ENCODE data around the gene TLE1.
A peak's percentile ranks its signal among the peaks of the same experiment; 100 is the strongest.

TLE1 gene

DNA sequence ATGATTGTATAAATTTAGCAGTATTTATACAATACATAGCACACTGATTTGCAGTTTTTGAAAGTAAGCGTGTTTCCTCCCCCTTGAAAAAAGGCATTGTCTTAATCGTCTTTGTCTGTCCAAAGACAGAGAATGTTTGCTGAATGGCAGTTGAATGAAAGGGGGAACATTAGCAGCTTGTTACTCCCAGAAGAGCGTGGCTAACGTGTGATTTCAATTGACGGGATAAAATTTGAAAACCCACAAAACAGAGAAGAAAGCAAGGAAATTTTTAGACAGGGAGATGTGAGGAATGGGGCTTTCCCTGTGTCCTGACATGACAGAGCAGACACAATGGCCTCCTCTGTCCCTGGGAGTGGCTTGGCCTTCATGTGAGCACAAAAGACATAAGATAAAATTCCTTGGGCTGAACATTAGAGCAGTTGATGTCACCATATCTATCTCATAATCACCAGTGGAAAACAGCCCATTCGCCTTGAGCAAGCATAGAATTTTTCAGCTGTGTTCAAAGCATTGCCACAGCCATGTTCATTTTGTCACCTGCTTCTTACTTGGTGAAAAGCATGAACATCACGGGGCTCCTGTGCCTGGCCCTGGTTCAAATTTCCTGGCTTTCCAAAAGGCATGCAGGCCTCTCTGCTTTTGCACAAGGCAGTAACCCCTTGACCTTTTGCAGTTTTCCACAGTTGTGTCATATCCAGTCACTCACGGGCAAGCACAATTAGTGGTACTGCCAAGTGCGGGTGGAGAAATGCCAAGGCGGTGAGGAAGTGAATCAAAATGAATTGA, 126.9 kb downstream of the TLE1 start:
- H3K27me3 ChIP-seq (ENCODE audit: insufficient read depth, low read length), result no peaks in the 10 kb centered on the region
- H2AFZ ChIP-seq (ENCODE audit: low read length, unreplicated experiment), result peak overlapping the region; percentile 47
- peak overlapping the region; percentile 30; the same call in 1 of the 2 replicates for H3K27ac ChIP-seq (ENCODE audit: low read depth, low read length)
- no peaks in the 10 kb centered on the region for H3K79me2 ChIP-seq (ENCODE audit: control insufficient read depth, insufficient read depth, low read length, unreplicated experiment)
- no peaks in the 10 kb centered on the region for H3K36me3 ChIP-seq (ENCODE audit: insufficient read depth, low read length)
- no peak overlapping the region for H3K4me3 ChIP-seq (ENCODE audit: low read depth, low read length)
- peaks cover 48% of the 10 kb centered on the region for H3K4me1 ChIP-seq (ENCODE audit: control insufficient read depth, insufficient read depth, low read length, unreplicated experiment)

DNA sequence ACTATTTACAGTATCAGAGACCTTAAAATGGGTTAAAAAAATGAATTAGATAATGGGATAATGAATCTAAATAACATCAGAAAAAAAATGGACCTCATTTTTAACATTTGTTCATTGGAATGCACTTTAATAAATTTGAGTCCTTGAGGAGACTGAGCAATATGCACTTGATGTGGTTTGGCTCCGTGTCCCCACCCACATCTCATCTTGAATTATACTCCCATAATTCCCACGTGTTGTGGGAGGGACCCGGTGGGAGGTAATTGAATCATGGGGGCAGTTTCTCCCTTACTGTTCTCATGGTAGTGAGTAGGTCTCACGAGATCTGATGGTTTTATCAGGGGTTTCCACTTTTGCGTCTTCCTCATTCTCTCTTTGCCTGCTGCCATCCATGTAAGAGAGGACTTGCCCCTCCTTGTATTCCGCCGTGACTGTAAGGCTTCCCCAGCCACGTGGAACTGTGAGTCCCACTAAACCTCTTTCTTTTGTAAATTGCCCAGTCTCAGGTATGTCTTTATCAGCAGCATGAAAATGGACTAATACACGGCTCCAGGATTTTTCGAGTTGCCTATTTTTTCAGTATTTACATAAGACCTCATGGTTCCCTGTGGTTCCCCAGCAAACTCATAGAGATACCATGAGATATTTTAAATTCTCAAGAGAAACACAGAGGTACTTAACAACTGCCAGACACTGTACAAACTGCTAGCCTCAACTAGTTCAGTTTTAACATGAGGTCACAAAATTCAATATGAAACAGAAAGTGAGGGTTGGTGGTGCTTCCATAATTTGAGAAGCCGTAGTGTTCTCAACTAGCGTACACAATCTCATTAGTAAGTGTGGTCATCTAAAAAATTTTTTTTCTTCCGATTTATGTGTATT, 128.3 kb downstream of the TLE1 start:
- peaks cover 53% of the 10 kb centered on the region for H3K4me1 ChIP-seq (ENCODE audit: control insufficient read depth, insufficient read depth, low read length, unreplicated experiment)
- no peak overlapping the region for H3K4me3 ChIP-seq (ENCODE audit: low read depth, low read length)
- no peaks in the 10 kb centered on the region for H3K79me2 ChIP-seq (ENCODE audit: control insufficient read depth, insufficient read depth, low read length, unreplicated experiment)
- H3K36me3 ChIP-seq (ENCODE audit: insufficient read depth, low read length), result no peaks in the 10 kb centered on the region
- H3K27ac ChIP-seq (ENCODE audit: low read depth, low read length), result no peak overlapping the region
- no peak overlapping the region for H2AFZ ChIP-seq (ENCODE audit: low read length, unreplicated experiment)
- no peaks in the 10 kb centered on the region for H3K27me3 ChIP-seq (ENCODE audit: insufficient read depth, low read length)

DNA sequence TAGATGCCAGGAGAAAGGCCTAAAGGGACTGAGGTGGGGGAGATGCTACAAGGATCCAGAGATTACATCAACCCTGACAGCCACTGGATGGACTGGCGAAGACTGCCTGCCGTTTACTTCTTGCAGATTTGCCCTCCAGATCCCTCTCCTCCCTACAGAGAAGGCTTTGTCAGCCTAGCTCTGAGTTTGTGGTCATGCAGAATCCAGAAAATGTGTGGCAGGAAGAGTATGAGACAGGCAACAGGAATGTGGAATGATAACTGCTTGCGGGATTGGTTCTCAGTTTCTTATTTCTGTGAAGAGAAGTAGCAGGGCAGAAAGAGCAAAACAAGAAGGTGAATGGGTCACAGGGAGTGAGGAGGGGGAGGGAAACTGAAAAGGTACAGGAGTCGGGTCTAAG, 129.6 kb downstream of the TLE1 start:
- Histone ChIP-seq H3K36me3 (ENCODE audit: insufficient read depth, low read length) (no peaks in the 10 kb centered on the region), H3K27ac (ENCODE audit: low read depth, low read length) (peak overlapping the region; percentile 67), H3K79me2 (ENCODE audit: control insufficient read depth, insufficient read depth, low read length, unreplicated experiment) (no peaks in the 10 kb centered on the region), H3K4me3 (ENCODE audit: low read depth, low read length) (no peak overlapping the region; the same call in 1 of the 2 replicates), H2AFZ (ENCODE audit: low read length, unreplicated experiment) (peak overlapping the region; percentile 76), H3K27me3 (ENCODE audit: insufficient read depth, low read length) (no peaks in the 10 kb centered on the region), H3K4me1 (ENCODE audit: control insufficient read depth, insufficient read depth, low read length, unreplicated experiment) (peaks cover 53% of the 10 kb centered on the region)

DNA sequence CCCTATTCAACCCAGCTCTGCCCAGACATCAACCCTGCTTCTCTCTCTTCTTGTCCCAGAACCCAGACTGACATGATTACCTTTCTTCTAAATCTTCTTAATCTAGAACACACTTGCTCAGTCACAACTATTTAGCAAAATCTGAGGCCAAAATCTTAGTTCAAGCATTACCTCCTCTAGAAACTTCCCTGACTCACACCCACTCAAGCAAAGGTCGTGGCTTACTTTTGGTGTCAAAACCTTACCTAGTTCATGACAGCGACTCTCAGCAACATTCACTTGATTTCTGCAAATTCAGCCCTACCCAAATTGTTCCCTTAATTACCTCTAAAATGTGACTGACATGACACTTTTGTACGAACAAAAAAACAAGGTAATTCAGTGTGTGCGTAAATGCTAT, 130.2 kb downstream of the TLE1 start:
- Histone ChIP-seq H3K36me3 (ENCODE audit: insufficient read depth, low read length) (no peaks in the 10 kb centered on the region), H3K79me2 (ENCODE audit: control insufficient read depth, insufficient read depth, low read length, unreplicated experiment) (no peaks in the 10 kb centered on the region), H2AFZ (ENCODE audit: low read length, unreplicated experiment) (no peak overlapping the region), H3K4me3 (ENCODE audit: low read depth, low read length) (no peak overlapping the region; the same call in 1 of the 2 replicates), H3K4me1 (ENCODE audit: control insufficient read depth, insufficient read depth, low read length, unreplicated experiment) (peaks cover 53% of the 10 kb centered on the region), H3K27ac (ENCODE audit: low read depth, low read length) (peak overlapping the region; percentile 67), H3K27me3 (ENCODE audit: insufficient read depth, low read length) (no peaks in the 10 kb centered on the region)

DNA sequence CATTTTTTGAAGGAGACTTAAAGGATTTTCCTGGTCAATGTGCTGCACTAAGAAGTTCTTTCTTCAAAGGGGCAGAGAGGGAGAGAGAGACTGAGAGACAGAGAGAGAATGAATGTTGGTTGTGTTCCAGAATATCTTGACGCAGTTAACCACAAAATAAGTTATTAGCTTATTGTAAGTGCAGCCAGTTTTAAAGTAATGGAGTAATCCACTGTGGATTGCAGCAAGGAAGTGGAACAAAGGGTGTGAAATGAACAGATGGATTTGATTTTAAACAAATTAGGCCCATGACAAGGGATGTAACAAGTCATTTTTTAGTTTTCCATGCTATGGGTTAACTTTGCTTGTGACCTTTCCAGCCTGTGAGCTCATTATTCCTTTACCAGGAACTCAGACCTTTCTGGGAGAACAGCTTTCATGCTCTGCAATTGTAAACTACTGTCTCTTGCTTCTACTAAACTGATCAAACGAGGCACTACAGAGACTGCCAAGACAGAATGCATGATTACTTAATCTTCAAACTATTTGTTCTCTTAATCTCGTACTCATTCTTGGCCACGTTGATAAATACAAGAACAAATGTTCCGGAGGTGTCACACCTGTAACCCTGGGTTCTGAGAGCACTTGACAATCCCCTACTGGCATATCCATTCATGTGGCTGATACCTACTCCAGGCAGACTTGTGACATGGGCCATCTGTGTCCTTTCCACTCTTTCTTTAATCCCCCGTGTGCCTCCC, 131.1 kb downstream of the TLE1 start:
- H3K27me3 ChIP-seq (ENCODE audit: insufficient read depth, low read length), result no peaks in the 10 kb centered on the region
- H2AFZ ChIP-seq (ENCODE audit: low read length, unreplicated experiment), result no peak overlapping the region
- H3K4me1 ChIP-seq (ENCODE audit: control insufficient read depth, insufficient read depth, low read length, unreplicated experiment), result peaks cover 51% of the 10 kb centered on the region
- no peak overlapping the region for H3K4me3 ChIP-seq (ENCODE audit: low read depth, low read length)
- no peaks in the 10 kb centered on the region for H3K79me2 ChIP-seq (ENCODE audit: control insufficient read depth, insufficient read depth, low read length, unreplicated experiment)
- peak overlapping the region; percentile 67 for H3K27ac ChIP-seq (ENCODE audit: low read depth, low read length)
- no peaks in the 10 kb centered on the region for H3K36me3 ChIP-seq (ENCODE audit: insufficient read depth, low read length)

DNA sequence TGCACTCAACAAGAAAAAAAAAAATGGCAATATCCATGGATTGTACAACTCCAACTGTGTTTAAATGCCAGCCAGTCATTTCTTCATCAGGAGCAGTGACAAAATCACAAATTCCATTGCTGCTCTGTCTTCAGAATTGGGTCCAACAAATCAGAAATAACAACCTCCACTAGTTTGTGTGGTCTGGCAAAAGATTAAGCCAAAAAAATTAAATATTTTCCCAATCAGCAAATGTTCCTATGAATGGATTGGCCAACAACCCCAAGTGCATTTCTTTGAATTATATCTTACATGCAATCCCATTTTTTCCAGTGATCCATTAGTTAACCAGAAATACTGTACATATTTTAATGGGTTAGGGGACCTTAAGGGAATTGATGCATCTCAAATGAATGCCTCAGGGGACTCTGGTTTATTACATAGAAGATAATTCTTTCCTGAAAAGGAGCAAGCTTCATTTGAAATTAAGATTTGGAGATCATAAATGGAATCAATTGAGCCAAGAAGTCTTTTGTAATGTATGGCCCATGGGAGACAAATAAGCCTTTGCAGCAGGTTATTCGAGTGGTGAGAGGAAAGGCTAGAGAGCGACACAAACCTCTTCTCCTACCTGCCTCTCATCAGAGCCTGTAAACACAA, 131.8 kb downstream of the TLE1 start:
- H3K4me1 ChIP-seq (ENCODE audit: control insufficient read depth, insufficient read depth, low read length, unreplicated experiment), result peaks cover 45% of the 10 kb centered on the region

DNA sequence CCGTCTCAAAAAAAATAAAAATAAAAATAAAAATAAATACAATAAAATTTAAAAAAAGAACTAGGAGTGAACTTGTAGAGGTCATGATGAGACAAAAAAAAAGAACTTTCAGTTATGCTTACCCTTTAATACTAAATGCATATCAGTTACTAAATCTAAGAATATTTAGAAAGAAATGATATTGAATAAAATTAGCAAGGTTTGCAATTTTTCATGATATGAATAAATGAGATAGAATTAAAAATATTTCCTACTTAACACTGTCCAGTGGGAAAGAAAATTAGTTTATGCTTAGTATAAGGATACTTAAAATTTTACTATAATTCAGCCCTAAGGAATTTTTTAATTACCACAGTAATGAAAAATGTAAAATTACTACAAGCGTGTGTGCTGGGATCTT, 132.4 kb downstream of the TLE1 start:
- no peak overlapping the region for H2AFZ ChIP-seq (ENCODE audit: low read length, unreplicated experiment)
- H3K27ac ChIP-seq (ENCODE audit: low read depth, low read length), result peak overlapping the region; percentile 67; the same call in 1 of the 2 replicates
- H3K4me1 ChIP-seq (ENCODE audit: control insufficient read depth, insufficient read depth, low read length, unreplicated experiment), result peaks cover 38% of the 10 kb centered on the region
- no peaks in the 10 kb centered on the region for H3K27me3 ChIP-seq (ENCODE audit: insufficient read depth, low read length)
- H3K4me3 ChIP-seq (ENCODE audit: low read depth, low read length), result no peak overlapping the region
- H3K36me3 ChIP-seq (ENCODE audit: insufficient read depth, low read length), result no peaks in the 10 kb centered on the region
- no peaks in the 10 kb centered on the region for H3K79me2 ChIP-seq (ENCODE audit: control insufficient read depth, insufficient read depth, low read length, unreplicated experiment)

More for the DNA sequence above, 131.8 kb downstream of the TLE1 start:
- Histone ChIP-seq H3K27me3 (ENCODE audit: insufficient read depth, low read length) (no peaks in the 10 kb centered on the region), H2AFZ (ENCODE audit: low read length, unreplicated experiment) (no peak overlapping the region), H3K36me3 (ENCODE audit: insufficient read depth, low read length) (no peaks in the 10 kb centered on the region), H3K4me3 (ENCODE audit: low read depth, low read length) (no peak overlapping the region), H3K27ac (ENCODE audit: low read depth, low read length) (peak overlapping the region; percentile 67), H3K79me2 (ENCODE audit: control insufficient read depth, insufficient read depth, low read length, unreplicated experiment) (no peaks in the 10 kb centered on the region)

DNA sequence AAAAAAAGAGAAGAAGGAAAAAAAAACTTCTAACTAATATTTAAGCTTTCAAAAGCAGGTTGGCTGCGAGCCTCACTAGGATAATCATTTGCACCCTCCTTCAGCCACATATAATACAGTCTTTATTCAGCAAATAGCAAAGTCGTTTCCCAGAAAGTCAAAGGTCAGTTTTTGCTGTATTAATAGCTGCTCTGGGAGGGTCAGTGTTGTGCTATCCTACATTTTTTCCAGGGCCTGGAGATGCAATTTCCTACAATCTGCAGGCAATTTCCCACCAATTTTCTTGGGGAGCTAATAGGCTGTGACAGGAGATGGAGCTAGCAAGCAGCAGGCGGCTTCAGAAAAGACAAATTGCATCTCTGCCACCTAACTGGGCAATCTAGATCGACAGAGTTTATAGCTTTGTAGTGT, 136.8 kb downstream of the TLE1 start:
- Histone ChIP-seq H3K4me1 (ENCODE audit: control insufficient read depth, insufficient read depth, low read length, unreplicated experiment) (peaks cover 7% of the 10 kb centered on the region), H3K79me2 (ENCODE audit: control insufficient read depth, insufficient read depth, low read length, unreplicated experiment) (no peaks in the 10 kb centered on the region), H3K36me3 (ENCODE audit: insufficient read depth, low read length) (no peaks in the 10 kb centered on the region), H2AFZ (ENCODE audit: low read length, unreplicated experiment) (no peak overlapping the region), H3K27ac (ENCODE audit: low read depth, low read length) (no peak overlapping the region), H3K4me3 (ENCODE audit: low read depth, low read length) (no peak overlapping the region), H3K27me3 (ENCODE audit: insufficient read depth, low read length) (no peaks in the 10 kb centered on the region)

DNA sequence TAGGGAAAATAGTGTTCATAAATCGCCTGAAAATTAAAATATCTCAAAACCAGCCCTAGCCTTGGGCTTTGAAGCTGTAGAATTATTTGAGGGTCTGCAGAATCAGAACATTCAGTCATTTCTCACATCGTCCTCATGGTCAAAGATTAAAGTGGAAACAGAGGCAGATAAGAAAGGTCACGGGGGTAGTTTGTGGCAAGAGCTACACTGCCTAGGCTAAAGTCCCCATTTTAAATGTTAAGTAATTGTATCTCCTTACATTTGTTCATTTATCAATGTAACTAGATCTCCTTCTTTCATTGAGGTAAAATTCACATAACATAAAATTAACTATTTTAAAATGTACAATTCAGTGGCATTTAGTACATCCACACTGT, 139.2 kb downstream of the TLE1 start:
- H2AFZ ChIP-seq (ENCODE audit: low read length, unreplicated experiment), result no peak overlapping the region

More for the DNA sequence above, 139.2 kb downstream of the TLE1 start:
- Histone ChIP-seq H3K36me3 (ENCODE audit: insufficient read depth, low read length) (no peaks in the 10 kb centered on the region), H3K4me3 (ENCODE audit: low read depth, low read length) (no peak overlapping the region), H3K4me1 (ENCODE audit: control insufficient read depth, insufficient read depth, low read length, unreplicated experiment) (no peaks in the 10 kb centered on the region), H3K27me3 (ENCODE audit: insufficient read depth, low read length) (no peaks in the 10 kb centered on the region), H3K79me2 (ENCODE audit: control insufficient read depth, insufficient read depth, low read length, unreplicated experiment) (no peaks in the 10 kb centered on the region), H3K27ac (ENCODE audit: low read depth, low read length) (no peak overlapping the region)

Data from ACC112 (cell line).